Stimulated activated CD8-positive, alpha-beta memory T cell treated with anti-CD3 and anti-CD28 coated beads, Interleukin-7, amount 100 ng/mL, for 24 hours (primary cell): ENCODE results near the gene HHAT.

Experiments
- DNase-seq: peaks from one replicate; pipeline ENCODE4 v3.0.0-alpha.2; 2020; ENCODE audit warnings: low read depth

The HHAT gene

GRCh38 chr1:210603123-210603522 is 274.4 kb downstream of the HHAT start:
- DNase-seq = no peak

GRCh38 chr1:210605099-210605498 is 276.4 kb downstream of the HHAT start:
- DNase-seq = no peak

GRCh38 chr1:210607361-210607760 is 278.7 kb downstream of the HHAT start:
- DNase-seq = no peak

- DNase-seq = no peak
Measured at GRCh38 chr1:210608767-210609166, 280.1 kb downstream of the HHAT start.

GRCh38 chr1:210616356-210616755 is 287.7 kb downstream of the HHAT start:
- no peak for DNase-seq

- no peak for DNase-seq
Measured at GRCh38 chr1:210617293-210617692, 288.6 kb downstream of the HHAT start.

- DNase-seq = no peak
Measured at GRCh38 chr1:210618369-210618768, 289.7 kb downstream of the HHAT start.

- no peak for DNase-seq
Measured at GRCh38 chr1:210620867-210621488, 292.3 kb downstream of the HHAT start.

GRCh38 chr1:210621712-210622111 is 293.0 kb downstream of the HHAT start:
- no peak for DNase-seq

GRCh38 chr1:210624722-210625121 is 296.0 kb downstream of the HHAT start:
- no peak for DNase-seq

GRCh38 chr1:210625715-210626114 is 297.0 kb downstream of the HHAT start:
- no peak for DNase-seq

- DNase-seq = no peak
Measured at GRCh38 chr1:210626341-210626740, 297.6 kb downstream of the HHAT start.

GRCh38 chr1:210627755-210628154 is 299.1 kb downstream of the HHAT start:
- no peak for DNase-seq

GRCh38 chr1:210629276-210629675 is 300.6 kb downstream of the HHAT start:
- DNase-seq = no peak

GRCh38 chr1:210631399-210631798 is 302.7 kb downstream of the HHAT start:
- no peak for DNase-seq

GRCh38 chr1:210633140-210633539 is 304.4 kb downstream of the HHAT start:
- no peak for DNase-seq

- no peak for DNase-seq
Measured at GRCh38 chr1:210633636-210634035, 304.9 kb downstream of the HHAT start.

GRCh38 chr1:210635108-210635507 is 306.4 kb downstream of the HHAT start:
- no peak for DNase-seq

GRCh38 chr1:210641582-210641981 is 312.9 kb downstream of the HHAT start:
- DNase-seq = no peak

GRCh38 chr1:210645582-210646257 is 317.0 kb downstream of the HHAT start:
- DNase-seq = no peak

- no peak for DNase-seq
Measured at GRCh38 chr1:210646258-210646616, 317.5 kb downstream of the HHAT start.

GRCh38 chr1:210647406-210648333 is 319.0 kb downstream of the HHAT start:
- DNase-seq = no peak
